GM20000 (cell line): ENCODE measurements around the gene IGFL2.

Source experiments
- DNase-seq: peaks from one replicate; pipeline ENCODE4 v3.0.0; 2012; ENCODE audit warnings: low spot score
- TF ChIP-seq, protein P1 (sequence below): IDR thresholded peaks from 2 replicates; pipeline ENCODE4 v1.5.1; 2012; ENCODE audit warnings: mild to moderate bottlenecking, control low read depth; ENCODE audit errors: extremely low read depth, missing control alignments

IGFL2 gene

GRCh38 chr19:46201454-46202310 lies 53.6 kb downstream of the IGFL2 start:
- no peak for DNase-seq
- TF ChIP-seq, protein P1, sequence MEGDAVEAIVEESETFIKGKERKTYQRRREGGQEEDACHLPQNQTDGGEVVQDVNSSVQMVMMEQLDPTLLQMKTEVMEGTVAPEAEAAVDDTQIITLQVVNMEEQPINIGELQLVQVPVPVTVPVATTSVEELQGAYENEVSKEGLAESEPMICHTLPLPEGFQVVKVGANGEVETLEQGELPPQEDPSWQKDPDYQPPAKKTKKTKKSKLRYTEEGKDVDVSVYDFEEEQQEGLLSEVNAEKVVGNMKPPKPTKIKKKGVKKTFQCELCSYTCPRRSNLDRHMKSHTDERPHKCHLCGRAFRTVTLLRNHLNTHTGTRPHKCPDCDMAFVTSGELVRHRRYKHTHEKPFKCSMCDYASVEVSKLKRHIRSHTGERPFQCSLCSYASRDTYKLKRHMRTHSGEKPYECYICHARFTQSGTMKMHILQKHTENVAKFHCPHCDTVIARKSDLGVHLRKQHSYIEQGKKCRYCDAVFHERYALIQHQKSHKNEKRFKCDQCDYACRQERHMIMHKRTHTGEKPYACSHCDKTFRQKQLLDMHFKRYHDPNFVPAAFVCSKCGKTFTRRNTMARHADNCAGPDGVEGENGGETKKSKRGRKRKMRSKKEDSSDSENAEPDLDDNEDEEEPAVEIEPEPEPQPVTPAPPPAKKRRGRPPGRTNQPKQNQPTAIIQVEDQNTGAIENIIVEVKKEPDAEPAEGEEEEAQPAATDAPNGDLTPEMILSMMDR = no peak

- no peak for DNase-seq
Measured at GRCh38 chr19:46202426-46202825, 54.4 kb downstream of the IGFL2 start.

DNA sequence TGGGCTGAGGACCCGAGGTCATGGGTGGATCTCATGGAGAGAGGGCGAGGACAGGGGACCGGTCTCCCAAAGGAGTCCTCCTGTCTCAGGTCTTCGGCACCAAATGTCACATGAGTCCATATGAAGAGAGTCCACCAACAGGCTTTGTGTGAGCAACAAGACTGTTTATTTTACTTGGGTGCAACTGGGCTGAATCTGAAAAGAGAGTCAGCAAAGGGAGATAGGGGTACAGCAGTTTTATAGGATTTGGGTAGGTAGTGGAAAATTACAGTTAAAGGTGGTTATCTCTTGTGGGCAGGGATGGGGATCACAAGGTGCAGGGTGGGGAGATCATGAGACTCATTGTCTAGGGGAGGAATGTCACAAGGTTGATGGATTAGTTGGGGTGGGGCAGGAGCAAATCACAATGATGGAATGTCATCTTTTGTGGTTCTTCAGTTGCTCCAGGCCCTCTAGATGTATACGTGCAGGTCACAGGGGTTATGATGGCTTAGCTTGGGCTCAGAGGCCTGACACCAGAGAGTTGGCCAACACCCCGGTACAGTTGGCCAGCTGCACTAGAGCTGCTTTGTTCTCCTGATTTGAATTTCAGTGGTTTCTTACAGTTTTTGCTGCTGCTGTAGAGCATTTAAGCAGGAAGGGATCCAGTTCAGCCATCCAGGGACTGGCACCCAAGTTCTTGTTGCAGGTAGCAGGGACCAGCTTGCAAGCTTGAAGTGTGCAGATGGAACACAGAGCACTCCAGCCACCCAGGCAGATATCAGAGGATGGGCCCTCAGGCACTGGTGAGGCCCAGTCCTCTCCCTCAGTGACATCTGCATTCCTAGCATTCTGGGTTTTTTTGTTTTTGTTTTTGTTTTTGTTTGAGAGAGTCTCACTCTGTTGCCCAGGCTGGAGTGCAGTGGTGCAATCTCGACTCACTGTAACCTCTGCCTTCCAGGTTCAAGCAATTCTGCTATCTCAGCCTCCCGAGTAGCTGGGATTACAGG lies 55.1 kb downstream of the IGFL2 start:
- TF ChIP-seq, protein P1 = no peak
- DNase-seq = no peak

More at GRCh38 chr19:46202426-46202825, 54.4 kb downstream of the IGFL2 start:
- TF ChIP-seq, protein P1 = no peak

DNA sequence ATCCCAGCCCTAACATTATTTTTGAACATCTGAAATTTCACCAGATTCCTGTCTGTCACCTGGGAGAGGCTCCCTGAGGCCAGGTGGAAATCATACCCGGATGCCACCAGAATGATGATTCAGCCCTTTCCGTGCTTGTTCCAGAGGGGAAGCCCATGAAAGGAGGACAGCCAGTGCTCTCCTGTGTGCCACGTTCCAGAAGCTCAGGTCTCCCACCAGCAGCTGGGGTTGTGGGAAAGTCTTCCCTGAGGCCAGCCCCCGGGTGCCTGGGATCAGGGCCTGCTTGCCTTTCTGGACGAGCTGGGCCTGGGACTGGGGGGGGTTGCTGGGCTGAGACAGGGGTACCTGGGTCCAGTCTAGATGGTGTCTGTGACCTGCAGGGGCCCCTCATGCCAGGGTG lies 56.0 kb downstream of the IGFL2 start:
- DNase-seq = no peak
- TF ChIP-seq, protein P1 = no peak

- TF ChIP-seq, protein P1 = no peak
- DNase-seq = no peak
Measured at GRCh38 chr19:46205183-46205984, 57.3 kb downstream of the IGFL2 start.

DNA sequence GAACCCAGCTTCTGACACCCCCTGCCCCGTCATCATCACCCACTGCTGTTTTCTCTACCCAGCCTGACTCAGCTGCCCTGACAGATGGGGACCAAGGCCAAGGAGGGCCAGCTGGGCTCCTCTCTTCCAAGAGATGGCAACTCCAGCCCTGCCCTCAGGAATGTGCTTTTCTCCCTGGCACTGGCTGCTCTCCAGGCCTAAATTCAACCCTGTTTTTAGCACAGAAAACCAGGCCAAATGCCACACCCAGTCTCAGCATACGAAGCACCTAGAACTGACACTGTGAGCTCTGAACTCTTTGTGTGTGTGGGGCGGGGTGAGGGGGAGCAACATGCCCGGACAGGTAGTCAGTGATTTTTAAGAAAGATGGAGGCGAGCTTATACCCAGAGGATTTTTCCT lies 58.1 kb downstream of the IGFL2 start:
- no peak for DNase-seq
- TF ChIP-seq, protein P1 = no peak
